ENCODE data around the gene PRR20C. TPM values are rescaled to one million over a fixed set of nuclear protein-coding genes. Genes with fewer than 3 reads are reported as not detected.

Gene PRR20C
- not detected in 2 replicates for total RNA-seq

GRCh38 chr13:57153761-57154160 lies at the start of gene PRR20C:
Gene PRR20C, plus strand, starts transcription at chr13:57154061. Its CDS starts 387 bp downstream, at chr13:57154448.

GRCh38 chr13:57140235-57140968 lies 13.5 kb upstream of the PRR20C start, which contains the start of gene PRR20A:
Gene PRR20A, plus strand, starts transcription at chr13:57140918. Its CDS starts 387 bp downstream, at chr13:57141305.

GRCh38 chr13:57147188-57147587 lies 6.7 kb upstream of the PRR20C start, which contains the start of gene PRR20B:
Gene PRR20B, plus strand, starts transcription at chr13:57147488. Its CDS starts 387 bp downstream, at chr13:57147875.

GRCh38 chr13:57160332-57160731 lies 6.5 kb downstream of the PRR20C start, which contains the start of gene PRR20D:
Gene PRR20D, plus strand, starts transcription at chr13:57160632. Its CDS starts 387 bp downstream, at chr13:57161019.

GRCh38 chr13:57166897-57167296 lies 13.0 kb downstream of the PRR20C start, which contains the start of gene PRR20E:
Gene PRR20E, plus strand, starts transcription at chr13:57167197. Its CDS starts 387 bp downstream, at chr13:57167584.

Small RNA genes within 50 kb of the gene (small RNA-seq; reads per million reads assigned to genes)
- gene PRR20FP = not detected

Other genes with a start within 250 kb of the PRR20C start
- gene PRR20A, start 13.1 kb upstream of the PRR20C start, total RNA-seq = not detected in 2 replicates
- not detected in 2 replicates for gene PRR20B, start 6.6 kb upstream of the PRR20C start, total RNA-seq
- not detected in 2 replicates for gene PRR20D, start 6.6 kb downstream of the PRR20C start, total RNA-seq
- gene PRR20E, start 13.1 kb downstream of the PRR20C start, total RNA-seq = not detected in 2 replicates